Endothelial cell of umbilical vein (primary cell): ENCODE data around the gene RTN1. TPM values are rescaled to one million over a fixed set of nuclear protein-coding genes. Genes with fewer than 3 reads are reported as not detected.

Experiments
- BruUV-seq: library from RNA; stranded (reverse); fragments of 400-500 nt; replicated peaks from 2 replicates; lab custom pipeline; 2021; lab: Mats Ljungman, UMichigan
- CTCF ChIA-PET: fragments of 300-600, 350-600 bp; sonication (Branson Sonifier 250); formaldehyde crosslinking; loops from one replicate; lab custom pipeline; 2021; ENCODE audit warnings: antibody characterized with exemption, inconsistent platforms; lab: Charles Lee
- POLR2A ChIA-PET: fragments of 300-600, 350-600 bp; sonication (Branson Sonifier 250); formaldehyde crosslinking; loops from one replicate; lab custom pipeline; 2021; ENCODE audit warnings: antibody characterized with exemption, inconsistent platforms; lab: Charles Lee
- DNase-seq: peaks from one replicate; pipeline ENCODE4 v3.0.0-alpha.2; 2011; ENCODE audit warnings: low read depth, low spot score
- FAIRE-seq: peaks from 2 replicates; lab custom pipeline; 2011; peaks lifted over from hg19 to GRCh38; lab: Jason Lieb, UNC
- H2AFZ ChIP-seq: 2 replicates; pipeline ENCODE4 v1.6.0; 2012; ENCODE audit warnings: low read depth, low read length, control low read depth, inconsistent platforms
- H3K27ac ChIP-seq: 2 replicates; pipeline ENCODE4 v1.5.1; 2011; ENCODE audit warnings: low read depth, mild to moderate bottlenecking, control low read depth, low read length, moderate library complexity; ENCODE audit not compliant: insufficient read depth
- H3K27me3 ChIP-seq, 2 experiments: 2 replicates each; pipeline versions ENCODE4 v1.6.0 to v1.6.1; 2011; ENCODE audit warnings: low read length in 2 of 2, mixed read lengths in 1 of 2; ENCODE audit not compliant: control insufficient read depth in 2 of 2, insufficient read depth in 2 of 2
- H3K36me3 ChIP-seq, 2 experiments: 2 replicates in 1 of 2; 3 replicates in 1 of 2; pipeline ENCODE4 v1.5.1; 2011; ENCODE audit warnings: low read length in 2 of 2, mild to moderate bottlenecking in 1 of 2, moderate library complexity in 1 of 2; ENCODE audit not compliant: control insufficient read depth in 2 of 2, insufficient read depth in 2 of 2; ENCODE audit errors: extremely low read depth in 1 of 2
- H3K4me1 ChIP-seq: 3 replicates; pipeline ENCODE4 v1.5.1; 2011; ENCODE audit warnings: mild to moderate bottlenecking, low read length; ENCODE audit not compliant: control insufficient read depth, insufficient read depth; ENCODE audit errors: extremely low read depth
- H3K4me2 ChIP-seq: 2 replicates; pipeline ENCODE4 v1.6.1; 2011; ENCODE audit warnings: low read length, control low read depth, mixed read lengths; ENCODE audit not compliant: insufficient read depth
- H3K4me3 ChIP-seq, 3 experiments: fragments of 200-600 bp in 1 of 3; sonication (generic), shearing (Covaris generic) in 1 of 3; replicated peaks in 1 of 3; 2 replicates each; pipeline ENCODE4 v1.5.1; 2011 to 2016; ENCODE audit warnings: control low read depth in 3 of 3, low read length in 3 of 3, mild to moderate bottlenecking in 2 of 3, inconsistent platforms in 1 of 3, low read depth in 1 of 3, moderate library complexity in 1 of 3; ENCODE audit not compliant: insufficient read depth in 1 of 3
- H3K79me2 ChIP-seq: 2 replicates; pipeline ENCODE4 v1.6.0; 2012; ENCODE audit warnings: low read length, inconsistent platforms; ENCODE audit not compliant: control insufficient read depth, insufficient read depth
- H3K9ac ChIP-seq: replicated peaks from 2 replicates; pipeline ENCODE3; 2011; ENCODE audit warnings: low read length, control low read depth; ENCODE audit not compliant: insufficient read depth; ENCODE audit errors: extremely low read depth
- H3K9me1 ChIP-seq: replicated peaks from 3 replicates; pipeline ENCODE4 v1.6.0; 2011; ENCODE audit warnings: mild to moderate bottlenecking, low read length; ENCODE audit not compliant: control insufficient read depth, insufficient read depth; ENCODE audit errors: extremely low read depth
- H3K9me3 ChIP-seq: replicated peaks from 2 replicates; pipeline ENCODE4 v1.5.1; 2012; ENCODE audit warnings: low read length, inconsistent platforms; ENCODE audit not compliant: control insufficient read depth, insufficient read depth
- H4K20me1 ChIP-seq: replicated peaks from 2 replicates; pipeline ENCODE3; 2011; ENCODE audit warnings: mild to moderate bottlenecking, low read length; ENCODE audit not compliant: control insufficient read depth, insufficient read depth; ENCODE audit errors: extremely low read depth
- EZH2 ChIP-seq: IDR thresholded peaks from 2 replicates; pipeline ENCODE4 v1.6.1; 2012; ENCODE audit warnings: borderline replicate concordance, low read depth, mild to moderate bottlenecking, moderate library complexity, low read length, inconsistent platforms; ENCODE audit not compliant: severe bottlenecking
- FOS ChIP-seq: IDR thresholded peaks from 2 replicates; pipeline ENCODE4 v1.6.1; 2011; ENCODE audit warnings: mild to moderate bottlenecking, low read length, moderate library complexity, borderline replicate concordance; ENCODE audit not compliant: insufficient read depth
- GATA2 ChIP-seq: IDR thresholded peaks from 2 replicates; pipeline ENCODE4 v1.7.0; 2011; ENCODE audit warnings: low read depth, mild to moderate bottlenecking, moderate library complexity, mixed read lengths, low read length; ENCODE audit not compliant: insufficient read length, insufficient read depth
- MAX ChIP-seq: IDR thresholded peaks from 2 replicates; pipeline ENCODE4 v1.6.1; 2011; ENCODE audit not compliant: insufficient read depth, insufficient read length
- MYC ChIP-seq: IDR thresholded peaks from one replicate; pipeline ENCODE4 v1.6.1; 2011; ENCODE audit warnings: mild to moderate bottlenecking, low read depth, low read length
- POLR2AphosphoS5 ChIP-seq: IDR thresholded peaks from 2 replicates; pipeline ENCODE4 v1.6.1; 2012; ENCODE audit warnings: low read depth, mild to moderate bottlenecking, control low read depth, low read length, moderate library complexity; ENCODE audit not compliant: insufficient read depth
- dilution Hi-C: fragments of 300-500 bp; cut with MboI; formaldehyde crosslinking; loops from one replicate; pipeline ENCODE4 v1.15.0; 2019; ENCODE audit warnings: low sequenced_read_pairs; ENCODE audit not compliant: extremely low pct_ligation_motif_present
- intact Hi-C: fragments of 100-400 bp; cut with micrococcal nuclease; formaldehyde crosslinking; loops from one replicate; pipeline ENCODE4 v1.10.0; 2022
- polyA plus RNA-seq, 4 experiments: library from polyadenylated mRNA; depleted of rRNA in 3 of 4; stranded (reverse) in 3 of 4; unstranded in 1 of 4; fragments of >200 nt; gene quantifications; 2 replicates each; pipeline versions ENCODE4 v1.2.1 to v1.2.3, GENCODE V29; 2011 to 2012; ENCODE audit warnings: missing spikeins in 1 of 4
- total RNA-seq: library from RNA; stranded (reverse); gene quantifications from 2 replicates; pipeline ENCODE4 v1.2.3, GENCODE V29; 2021
- TF ChIP-seq, protein P1 (sequence below), 2 donors: IDR thresholded peaks; 1 replicate in 1 of 2; 2 replicates in 1 of 2; pipeline ENCODE4 v1.5.1; 2011; ENCODE audit warnings: low read length in 2 of 2, mild to moderate bottlenecking in 2 of 2, moderate library complexity in 2 of 2, control low read depth in 1 of 2, inconsistent platforms in 1 of 2, low read depth in 1 of 2; ENCODE audit not compliant: insufficient read depth in 1 of 2; ENCODE audit errors: extremely low read depth in 1 of 2

RTN1 gene
- total and polyA plus RNA-seq, 2 donors (not counting 3 experiments of a cell fraction or from before 2014, with no cell fraction given), result 0.10 to 0.29 TPM

DNA sequence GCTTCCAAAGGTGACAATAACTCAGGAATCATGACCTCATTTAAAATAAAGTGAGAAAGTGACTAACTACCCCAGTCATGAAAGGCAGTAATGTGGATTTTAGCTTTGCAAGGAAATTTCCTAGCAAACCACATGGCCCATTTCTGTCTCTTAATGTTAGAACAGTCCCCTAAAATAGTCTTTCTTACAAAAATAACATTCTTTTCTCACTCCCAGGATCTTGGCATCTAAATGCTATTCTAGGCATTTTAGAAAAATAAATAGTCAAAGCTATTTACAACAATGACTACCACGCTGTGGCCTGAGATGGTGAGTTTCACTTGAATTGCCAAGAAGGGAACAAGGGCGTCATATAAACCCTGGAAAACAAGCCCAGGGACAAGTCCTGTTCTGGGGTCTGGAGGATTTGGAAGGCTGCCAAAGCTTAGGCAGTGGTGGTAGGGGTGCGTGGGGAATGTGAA, 192.8 kb downstream of the RTN1 start:
- peaks cover 2 to 7% of the 10 kb centered on the region in 2 experiments for H3K27me3 ChIP-seq
- no peaks in the 10 kb centered on the region for H3K36me3 ChIP-seq
- dilution Hi-C loops (no loop called here), intact Hi-C loops (no loop called here)
- no peak overlapping the region for H3K27ac ChIP-seq
- no peak overlapping the region for H2AFZ ChIP-seq
- no peaks in the 10 kb centered on the region for H3K79me2 ChIP-seq
- POLR2A ChIA-PET, result no interaction called here
- no peaks in the 10 kb centered on the region for H3K9me1 ChIP-seq
- no peaks in the 10 kb centered on the region for H4K20me1 ChIP-seq
- no peak overlapping the region for H3K9ac ChIP-seq
- CTCF ChIA-PET, result interaction anchor here (1.3 to 1.9 kb wide), 2 partner anchors 45 to 220 kb away, joined by 3 to 7 read pairs; no protein-coding TSS in a partner anchor
- no peaks in the 10 kb centered on the region for H3K4me1 ChIP-seq
- no peak overlapping the region for H3K4me3 ChIP-seq
- H3K9me3 ChIP-seq, result no peaks in the 10 kb centered on the region
- DNase-seq, result no peak
- H3K4me2 ChIP-seq, result no peak overlapping the region
- BruUV-seq, result no TSS peak
- no peak for FAIRE-seq
- TF ChIP-seq MYC (no peak), POLR2AphosphoS5 (no peak), GATA2 (no peak), FOS (no peak), EZH2 (no peak), MAX (no peak)
- TF ChIP-seq, protein P1, sequence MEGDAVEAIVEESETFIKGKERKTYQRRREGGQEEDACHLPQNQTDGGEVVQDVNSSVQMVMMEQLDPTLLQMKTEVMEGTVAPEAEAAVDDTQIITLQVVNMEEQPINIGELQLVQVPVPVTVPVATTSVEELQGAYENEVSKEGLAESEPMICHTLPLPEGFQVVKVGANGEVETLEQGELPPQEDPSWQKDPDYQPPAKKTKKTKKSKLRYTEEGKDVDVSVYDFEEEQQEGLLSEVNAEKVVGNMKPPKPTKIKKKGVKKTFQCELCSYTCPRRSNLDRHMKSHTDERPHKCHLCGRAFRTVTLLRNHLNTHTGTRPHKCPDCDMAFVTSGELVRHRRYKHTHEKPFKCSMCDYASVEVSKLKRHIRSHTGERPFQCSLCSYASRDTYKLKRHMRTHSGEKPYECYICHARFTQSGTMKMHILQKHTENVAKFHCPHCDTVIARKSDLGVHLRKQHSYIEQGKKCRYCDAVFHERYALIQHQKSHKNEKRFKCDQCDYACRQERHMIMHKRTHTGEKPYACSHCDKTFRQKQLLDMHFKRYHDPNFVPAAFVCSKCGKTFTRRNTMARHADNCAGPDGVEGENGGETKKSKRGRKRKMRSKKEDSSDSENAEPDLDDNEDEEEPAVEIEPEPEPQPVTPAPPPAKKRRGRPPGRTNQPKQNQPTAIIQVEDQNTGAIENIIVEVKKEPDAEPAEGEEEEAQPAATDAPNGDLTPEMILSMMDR (IDR thresholded peaks at IDR 0.05; ENCODE audit: extremely low read depth in 1 of 2, insufficient read depth in 1 of 2, low read depth in 1 of 2, low read length in 2 of 2), result no peak
